Ishikawa (cell line): Measurements from ENCODE around the gene CEP63.

Experiments
- CEBPB ChIP-seq: IDR thresholded peaks from 2 replicates; pipeline ENCODE4 v1.6.1; 2012
- CREB1 ChIP-seq: IDR thresholded peaks from 2 replicates; pipeline ENCODE4 v1.6.1; 2012; ENCODE audit warnings: low read depth
- EGR1 ChIP-seq: IDR thresholded peaks from 2 replicates; pipeline ENCODE4 v1.6.1; 2012
- EP300 ChIP-seq: IDR thresholded peaks from 2 replicates; pipeline ENCODE4 v1.6.1; 2012; ENCODE audit warnings: borderline replicate concordance
- MAX ChIP-seq: IDR thresholded peaks from 2 replicates; pipeline ENCODE4 v1.6.1; 2012
- NFIC ChIP-seq: IDR thresholded peaks from 2 replicates; pipeline ENCODE4 v1.6.1; 2012
- RAD21 ChIP-seq: IDR thresholded peaks from 2 replicates; pipeline ENCODE4 v1.6.1; 2012; ENCODE audit warnings: low read depth
- REST ChIP-seq: IDR thresholded peaks from 2 replicates; pipeline ENCODE4 v1.6.1; 2012; ENCODE audit warnings: low read depth, mild to moderate bottlenecking
- TAF1 ChIP-seq: IDR thresholded peaks from 2 replicates; pipeline ENCODE4 v1.6.1; 2012; ENCODE audit warnings: low read depth, mild to moderate bottlenecking
- TEAD4 ChIP-seq: IDR thresholded peaks from 2 replicates; pipeline ENCODE4 v1.6.1; 2012
- USF1 ChIP-seq: IDR thresholded peaks from 2 replicates; pipeline ENCODE4 v1.6.1; 2012
- YY1 ChIP-seq: IDR thresholded peaks from 2 replicates; pipeline ENCODE4 v1.6.1; 2012; ENCODE audit warnings: low read depth

DNA sequence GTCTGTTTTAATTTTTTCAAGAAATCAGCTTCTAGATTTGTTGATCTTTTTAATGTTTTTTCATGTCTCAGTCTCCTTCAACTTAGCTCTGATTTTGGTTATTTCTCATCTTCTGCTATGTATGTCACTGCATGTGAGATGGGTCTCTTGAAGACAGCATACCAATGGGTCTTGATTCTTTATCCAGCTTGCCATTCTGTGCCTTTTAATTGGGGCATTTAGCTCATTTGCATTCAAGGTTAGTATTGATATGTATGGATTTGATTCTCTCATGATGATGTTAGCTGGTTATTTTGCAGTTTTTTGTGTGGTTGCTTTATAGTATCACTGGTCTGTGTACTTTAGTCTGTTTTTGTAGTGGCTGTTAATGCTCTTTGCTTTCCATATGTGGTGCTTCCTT is 39.4 kb downstream of the CEP63 start:
- TF ChIP-seq REST (no peak), MAX (no peak), TAF1 (no peak), RAD21 (no peak), CREB1 (no peak), EP300 (no peak), CEBPB (no peak), YY1 (no peak), NFIC (no peak), EGR1 (no peak), USF1 (no peak), TEAD4 (no peak)
